Natural killer cell (primary cell): ENCODE results near the gene FERMT3. TPM values are rescaled to one million over a fixed set of nuclear protein-coding genes. Genes with fewer than 3 reads are reported as not detected.

Experiments used
- ATAC-seq, 3 donors: fragments of 150-1000 bp in 2 of 3; fragments of 200-7000 bp in 1 of 3; cut with Tn5 transposase; 1 replicate in 1 of 3; 2 replicates in 2 of 3; pipeline ENCODE4 v1.10.0; 2021; ENCODE audit warnings: mild to moderate bottlenecking in 2 of 3, moderate library complexity in 2 of 3
- DNase-seq, 2 donors: peaks; one replicate each; pipeline versions ENCODE4 v3.0.0 to v3.0.0-alpha.2; 2013 to 2021; ENCODE audit warnings: mixed read lengths in 1 of 2
- H3K27ac ChIP-seq: one replicate; pipeline ENCODE4 v1.5.1; 2013; ENCODE audit warnings: mild to moderate bottlenecking, low read length
- H3K27me3 ChIP-seq: one replicate; pipeline ENCODE4 v1.6.1; 2013; ENCODE audit warnings: low read length; ENCODE audit not compliant: control insufficient read depth, insufficient read depth
- H3K36me3 ChIP-seq: one replicate; pipeline ENCODE4 v1.6.1; 2013; ENCODE audit warnings: low read length; ENCODE audit not compliant: control insufficient read depth, insufficient read depth
- H3K4me1 ChIP-seq: one replicate; pipeline ENCODE4 v1.6.1; 2013; ENCODE audit warnings: low read length; ENCODE audit not compliant: control insufficient read depth, insufficient read depth
- H3K4me3 ChIP-seq: one replicate; pipeline ENCODE4 v1.5.1; 2013; ENCODE audit warnings: low read length
- H3K9me3 ChIP-seq: one replicate; pipeline ENCODE4 v1.6.1; 2013; ENCODE audit warnings: low read length; ENCODE audit not compliant: control insufficient read depth, insufficient read depth
- H3K27ac Mint-ChIP-seq, 2 donors: one replicate each; pipeline ENCODE4 v1.8.0; 2022; ENCODE audit warnings: mild to moderate bottlenecking in 2 of 2, mixed read lengths in 2 of 2, moderate library complexity in 1 of 2
- H3K27me3 Mint-ChIP-seq, 2 donors: one replicate each; pipeline ENCODE4 v1.8.0; 2022; ENCODE audit warnings: low read depth in 2 of 2, mixed read lengths in 2 of 2
- H3K36me3 Mint-ChIP-seq: one replicate; pipeline ENCODE4 v1.8.0; 2022; ENCODE audit warnings: mixed read lengths
- H3K4me1 Mint-ChIP-seq, 2 donors: one replicate each; pipeline ENCODE4 v1.8.0; 2022; ENCODE audit warnings: mixed read lengths in 2 of 2
- H3K4me3 Mint-ChIP-seq: one replicate; pipeline ENCODE4 v1.8.0; 2022; ENCODE audit warnings: mild to moderate bottlenecking, moderate library complexity, mixed read lengths
- H3K9me3 Mint-ChIP-seq, 2 donors: one replicate each; pipeline ENCODE4 v1.8.0; 2022; ENCODE audit warnings: mixed read lengths in 2 of 2
- CTCF ChIP-seq: fragments of 200-600 bp; IDR thresholded peaks from one replicate; pipeline ENCODE4 v1.8.0; 2022; ENCODE audit warnings: antibody characterized with exemption
- WGBS: methylation state at CpG from one replicate; pipeline ENCODE4 v1.1.7; 2013; ENCODE audit warnings: missing lambda C conversion rate; ENCODE audit not compliant: insufficient coverage; 5-methylcytosine and 5-hydroxymethylcytosine counted together
- intact Hi-C: fragments of 100-400 bp; cut with micrococcal nuclease; formaldehyde crosslinking; loops from one replicate; pipeline ENCODE4 v1.14.2; 2022
- total RNA-seq, 4 donors: library from RNA; stranded (reverse); fragments of 120-200 nt in 1 of 4; gene quantifications; one replicate each; pipeline versions ENCODE4 v1.2.3 to v1.2.4, GENCODE V29; 2013 to 2022

FERMT3 gene
- total RNA-seq, 3 donors from 2014 or later (not counting 1 experiment from before 2014, with no cell fraction given) = 194 to 202 (median 196) TPM

GRCh38 chr11:64237484-64237951, 31.0 kb downstream of the FERMT3 start:
- no peak for DNase-seq
- Histone ChIP-seq H3K4me1 (peaks cover 60% of the 10 kb centered on the region), H3K27me3 (no peaks in the 10 kb centered on the region), H3K4me3 (no peak overlapping the region), H3K36me3 (peaks cover 5% of the 10 kb centered on the region), H3K9me3 (no peaks in the 10 kb centered on the region), H3K27ac (peak overlapping the region; percentile 14)
- Mint-ChIP-seq H3K9me3 (no peaks in the 10 kb centered on the region), H3K4me1 (peaks cover 13 to 43% of the 10 kb centered on the region in 2 donors), H3K4me3 (no peak overlapping the region), H3K27me3 (no peaks in the 10 kb centered on the region), H3K36me3 (no peaks in the 10 kb centered on the region), H3K27ac (peak overlapping the region in 1 of 2 donors; percentile 99)
- 92% methylated on average over 12 of the region's 12 CpGs for WGBS
- intact Hi-C loops = no loop called here
- ATAC-seq = no peak
- no peak for TF ChIP-seq CTCF

GRCh38 chr11:64238076-64238475, 31.6 kb downstream of the FERMT3 start:
- Mint-ChIP-seq H3K4me1 (peaks cover 13 to 44% of the 10 kb centered on the region in 2 donors), H3K27me3 (no peaks in the 10 kb centered on the region), H3K9me3 (no peaks in the 10 kb centered on the region), H3K36me3 (no peaks in the 10 kb centered on the region), H3K27ac (peak overlapping the region; percentile 98 to 99), H3K4me3 (no peak overlapping the region)
- DNase-seq (no peak), ATAC-seq (no peak)
- WGBS = 85% methylated on average over 9 of the region's 9 CpGs
- Histone ChIP-seq H3K27me3 (no peaks in the 10 kb centered on the region), H3K36me3 (peaks cover 5% of the 10 kb centered on the region), H3K9me3 (no peaks in the 10 kb centered on the region), H3K27ac (peak overlapping the region; percentile 50), H3K4me3 (no peak overlapping the region), H3K4me1 (peaks cover 66% of the 10 kb centered on the region)
- intact Hi-C loops = no loop called here
- TF ChIP-seq CTCF = no peak

- peaks cover 13 to 47% of the 10 kb centered on the region in 2 donors for H3K4me1 Mint-ChIP-seq
- WGBS = 70% methylated on average over 5 of the region's 5 CpGs
- intact Hi-C loops = no loop called here
Measured at GRCh38 chr11:64238999-64239398, 32.5 kb downstream of the FERMT3 start.

More at GRCh38 chr11:64238999-64239398, 32.5 kb downstream of the FERMT3 start:
- no peak for DNase-seq
- no peaks in the 10 kb centered on the region for H3K27me3 Mint-ChIP-seq
- Histone ChIP-seq H3K4me1 (peaks cover 64% of the 10 kb centered on the region), H3K4me3 (no peak overlapping the region), H3K27me3 (no peaks in the 10 kb centered on the region), H3K27ac (peak overlapping the region; percentile 47), H3K9me3 (no peaks in the 10 kb centered on the region), H3K36me3 (peaks cover 12% of the 10 kb centered on the region)
- no peaks in the 10 kb centered on the region for H3K9me3 Mint-ChIP-seq
- H3K36me3 Mint-ChIP-seq = no peaks in the 10 kb centered on the region
- peak overlapping the region; percentile 98 to 99 for H3K27ac Mint-ChIP-seq
- ATAC-seq = no peak
- no peak for TF ChIP-seq CTCF
- H3K4me3 Mint-ChIP-seq = no peak overlapping the region
